Activated CD8-positive, alpha-beta memory T cell treated with anti-CD3 and anti-CD28 coated beads, Interleukin-2, amount 50 U/mL, for 24 hours (primary cell): Measurements from ENCODE around the gene RAB36.
"Not testable (repeated sequence)": the region's sequence is repeated elsewhere in the genome, so short reads cannot be mapped to it uniquely, and the experiment has no call there.

Experiments
- DNase-seq: peaks from one replicate; pipeline ENCODE4 v3.0.0-alpha.2; 2020; ENCODE audit errors: extremely low read depth

RAB36 gene

GRCh38 chr22:23121000-23121421 lies 24.3 kb upstream of the RAB36 start:
- no peak for DNase-seq

DNA sequence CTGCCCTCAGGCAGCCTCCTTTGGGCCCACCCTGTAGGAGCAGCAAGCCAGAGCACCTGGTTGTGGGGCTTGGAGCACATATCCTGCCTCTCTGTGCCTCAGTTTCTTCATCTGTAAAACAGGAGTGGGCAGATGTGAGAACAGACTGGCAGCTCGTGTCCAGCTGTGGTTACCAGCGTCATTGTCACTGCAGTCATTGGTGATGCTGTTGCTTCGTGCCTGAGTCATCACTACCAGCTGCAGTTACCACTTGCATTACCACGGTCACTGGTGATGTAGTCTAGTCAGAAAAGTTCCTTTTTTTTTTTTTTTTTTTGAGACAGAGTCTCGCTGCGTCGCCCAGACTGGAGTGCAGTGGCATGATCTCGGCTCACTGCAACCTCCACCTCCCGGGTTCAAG lies 23.9 kb upstream of the RAB36 start:
- no peak for DNase-seq

GRCh38 chr22:23122216-23122957 lies 22.9 kb upstream of the RAB36 start:
- no peak for DNase-seq

- DNase-seq: no peak
Observed at GRCh38 chr22:23122992-23123803, 22.1 kb upstream of the RAB36 start.

- DNase-seq: no peak
Observed at GRCh38 chr22:23123804-23124254, 21.4 kb upstream of the RAB36 start.

DNA sequence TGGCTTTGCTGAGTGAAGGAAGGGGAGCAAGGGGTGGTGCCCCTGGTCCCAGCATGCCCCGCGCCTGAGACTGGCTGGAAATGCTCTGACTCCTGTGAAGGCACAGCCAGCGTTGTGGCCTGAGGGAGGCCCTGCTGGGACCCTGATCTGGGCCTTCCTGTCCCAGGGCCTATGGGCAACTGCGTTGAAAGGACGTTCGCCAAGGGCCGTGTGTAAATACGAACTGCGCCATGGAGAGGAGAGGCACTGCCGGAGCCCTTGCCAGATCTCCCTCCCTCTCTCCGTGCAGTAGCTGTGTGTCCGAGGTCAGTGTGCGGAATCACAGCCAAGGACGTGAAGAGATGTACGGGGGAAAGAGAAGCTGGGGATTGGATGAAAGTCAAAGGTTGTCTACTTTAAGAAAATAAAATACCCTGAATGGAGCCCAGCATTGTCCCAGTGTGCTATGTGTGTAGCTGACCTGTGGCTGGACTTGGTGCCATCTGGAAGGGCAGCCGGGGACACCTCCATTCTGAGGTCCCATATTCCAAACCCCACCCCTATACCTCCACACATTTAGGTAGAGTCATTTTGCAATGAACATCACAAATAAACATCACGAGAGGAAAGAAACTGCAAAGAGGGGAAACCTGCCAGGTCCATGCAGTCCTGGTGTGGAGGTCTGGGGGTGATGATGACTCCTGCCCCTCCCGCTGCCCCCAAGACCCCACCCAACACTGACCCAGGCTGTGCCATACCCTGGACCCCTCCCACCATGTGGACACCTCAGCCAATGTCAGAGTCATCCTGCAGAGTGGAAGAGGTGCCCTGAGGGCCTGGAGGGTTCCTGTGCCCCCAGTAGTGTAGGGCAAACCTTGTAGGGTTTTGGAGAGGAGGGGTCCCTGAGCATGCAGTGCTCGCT lies 20.4 kb upstream of the RAB36 start:
- DNase-seq: no peak

DNA sequence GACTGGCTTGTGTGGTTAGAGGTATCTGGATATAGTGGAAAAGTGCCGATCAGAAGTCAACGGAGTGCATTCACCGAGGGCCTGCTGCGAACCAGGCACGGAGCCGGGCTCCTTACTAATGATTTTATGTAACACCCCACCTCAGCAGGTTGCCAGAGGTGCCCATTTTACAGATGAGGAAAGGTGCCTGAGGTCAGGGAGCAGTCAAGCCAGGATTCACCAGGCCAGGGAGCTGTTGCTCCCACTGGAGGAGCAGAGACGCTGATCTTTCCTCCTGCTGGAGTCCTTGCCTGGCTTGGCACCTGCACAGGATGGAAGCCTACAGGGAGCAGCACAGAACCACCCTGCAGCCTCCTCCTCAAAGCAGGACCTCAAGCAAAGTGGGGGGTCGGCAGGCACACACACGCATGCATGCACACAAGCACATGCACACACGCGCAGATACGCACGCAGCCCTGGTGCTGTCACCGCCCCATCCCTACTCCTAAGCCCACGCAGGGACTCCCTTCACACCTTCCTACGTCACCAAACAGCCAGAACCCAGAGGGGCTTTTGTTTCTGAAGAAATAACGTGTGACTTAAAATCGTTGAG lies 19.7 kb upstream of the RAB36 start:
- no peak for DNase-seq

- no peak for DNase-seq
Observed at GRCh38 chr22:23126165-23127054, 18.9 kb upstream of the RAB36 start.

GRCh38 chr22:23127055-23127756 lies 18.1 kb upstream of the RAB36 start:
- DNase-seq: no peak

- no peak for DNase-seq
Observed at GRCh38 chr22:23127788-23128187, 17.5 kb upstream of the RAB36 start.

GRCh38 chr22:23128269-23129108 lies 16.8 kb upstream of the RAB36 start:
- DNase-seq: peak; percentile 43

DNA sequence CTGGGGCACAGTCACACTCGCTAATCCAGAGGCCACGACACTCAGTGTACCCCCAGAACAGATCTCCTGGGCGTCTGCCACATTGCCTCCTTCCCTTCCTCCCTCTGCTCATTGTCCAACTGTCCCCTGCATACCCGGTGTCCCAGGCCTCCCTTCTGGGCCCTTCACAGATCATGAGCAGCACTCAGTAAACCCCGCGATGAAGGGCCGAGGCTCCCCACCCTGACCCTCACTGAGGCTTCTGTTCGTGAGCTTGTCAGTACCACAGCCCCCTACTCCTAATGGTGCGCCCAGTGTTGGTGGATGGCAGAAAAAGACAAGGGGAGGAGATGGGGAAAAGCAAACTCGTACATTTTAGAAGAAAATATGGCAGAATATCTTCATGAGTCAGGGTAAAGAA lies 16.1 kb upstream of the RAB36 start:
- DNase-seq: no peak

DNA sequence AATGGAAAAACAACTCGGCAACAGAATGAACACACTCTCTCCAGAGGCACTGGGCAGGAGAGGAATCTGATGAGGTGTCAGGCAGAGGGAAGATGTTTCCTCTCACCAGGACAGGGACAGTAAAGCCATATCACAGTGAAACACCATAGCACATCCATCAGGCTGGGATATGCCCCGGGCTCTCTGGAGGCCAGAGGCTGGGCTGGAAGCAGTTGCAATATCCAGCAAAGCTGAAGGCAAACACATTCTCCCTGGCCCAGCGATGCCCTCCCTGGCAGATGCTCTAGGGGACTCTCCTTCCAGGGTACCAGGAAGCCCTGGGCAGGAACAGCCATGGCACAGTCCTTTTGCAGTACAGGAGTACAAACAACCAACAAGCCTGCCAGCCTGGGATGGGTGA lies 14.6 kb upstream of the RAB36 start:
- DNase-seq: no peak

- DNase-seq: no peak
Observed at GRCh38 chr22:23131931-23132330, 13.3 kb upstream of the RAB36 start.

GRCh38 chr22:23132376-23133091 lies 12.7 kb upstream of the RAB36 start:
- no peak for DNase-seq

GRCh38 chr22:23133922-23134321 lies 11.4 kb upstream of the RAB36 start:
- DNase-seq: no peak

- DNase-seq: not testable (repeated sequence)
Observed at GRCh38 chr22:23136991-23137390, 8.3 kb upstream of the RAB36 start.

DNA sequence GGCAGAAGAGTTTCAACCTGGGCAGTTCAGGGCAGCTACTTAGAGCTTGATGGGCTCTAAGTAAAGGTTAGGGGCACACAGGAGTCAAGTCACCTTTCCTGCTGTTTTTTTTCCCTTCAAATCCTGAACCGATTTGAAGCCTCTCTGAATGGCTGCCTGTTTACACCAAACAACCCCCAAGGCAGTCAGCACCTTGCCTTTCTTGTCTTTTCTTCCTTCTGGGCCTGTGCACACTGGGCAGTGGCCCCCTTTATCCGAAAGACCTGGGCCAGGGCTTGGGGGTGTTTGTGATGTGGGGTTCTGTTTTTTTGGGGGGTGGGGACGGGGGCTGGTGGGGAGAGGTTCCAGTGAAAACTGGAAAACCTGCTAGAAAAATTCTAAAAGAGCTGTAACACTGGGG lies 7.8 kb upstream of the RAB36 start:
- DNase-seq: no peak
